Prostate gland (tissue), 2 donors: ENCODE results near the gene SLC25A11.

Experiments used
- POLR2A ChIP-seq: fragments of 450-650 bp; IDR thresholded peaks from one replicate; pipeline ENCODE4 v1.6.1; 2016; ENCODE audit warnings: antibody characterized with exemption, mild to moderate bottlenecking
- POLR2AphosphoS5 ChIP-seq: sonication (generic); formaldehyde crosslinking; IDR thresholded peaks from one replicate; pipeline ENCODE4 v1.6.1; 2017; ENCODE audit warnings: antibody characterized with exemption
- TF ChIP-seq, protein P1 (sequence below), 4 experiments: fragments of 200-600 bp in 2 of 4; fragments of 450-650 bp in 2 of 4; sonication (generic) in 2 of 4; IDR thresholded peaks; 1 replicate in 3 of 4; 2 replicates in 1 of 4; pipeline ENCODE4 v1.5.1; 2016 to 2019; ENCODE audit warnings: antibody characterized with exemption in 4 of 4, mild to moderate bottlenecking in 2 of 4, moderate library complexity in 2 of 4

DNA sequence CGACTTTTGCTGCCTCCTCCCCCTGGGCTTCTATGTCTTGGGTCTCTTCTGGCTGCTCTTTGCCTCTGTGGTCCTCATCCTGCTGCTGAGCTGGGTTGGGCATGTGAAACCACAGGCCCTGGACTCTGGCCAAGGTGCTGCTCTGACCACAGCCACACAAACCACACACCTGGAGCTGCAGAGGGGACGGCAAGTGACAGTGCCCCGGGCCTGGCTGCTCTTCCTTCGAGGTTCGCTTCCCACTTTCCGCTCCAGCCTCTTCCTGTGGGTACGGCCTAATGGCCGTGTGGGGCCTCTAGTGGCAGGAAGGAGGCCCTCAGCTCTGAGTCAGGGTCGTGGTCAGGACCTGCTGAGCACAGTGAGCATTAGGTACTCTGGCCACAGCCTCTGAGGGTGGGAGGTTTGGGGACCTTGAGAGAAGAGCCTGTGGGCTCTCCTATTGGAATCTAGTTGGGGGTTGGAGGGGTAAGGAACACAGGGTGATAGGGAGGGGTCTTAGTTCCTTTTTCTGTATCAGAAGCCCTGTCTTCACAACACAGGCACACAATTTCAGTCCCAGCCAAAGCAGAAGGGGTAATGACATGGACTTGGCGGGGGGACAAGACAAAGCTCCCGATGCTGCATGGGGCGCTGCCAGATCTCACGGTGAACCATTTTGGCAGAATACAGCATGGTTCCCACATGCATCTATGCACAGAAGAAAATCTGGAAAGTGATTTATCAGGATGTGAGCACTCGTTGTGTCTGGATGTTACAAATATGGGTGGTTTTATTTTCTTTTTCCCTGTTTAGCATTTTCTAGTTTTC is 5.5 kb downstream of the SLC25A11 start:
- TF ChIP-seq POLR2AphosphoS5 (no peak), POLR2A (no peak)
- TF ChIP-seq, protein P1, sequence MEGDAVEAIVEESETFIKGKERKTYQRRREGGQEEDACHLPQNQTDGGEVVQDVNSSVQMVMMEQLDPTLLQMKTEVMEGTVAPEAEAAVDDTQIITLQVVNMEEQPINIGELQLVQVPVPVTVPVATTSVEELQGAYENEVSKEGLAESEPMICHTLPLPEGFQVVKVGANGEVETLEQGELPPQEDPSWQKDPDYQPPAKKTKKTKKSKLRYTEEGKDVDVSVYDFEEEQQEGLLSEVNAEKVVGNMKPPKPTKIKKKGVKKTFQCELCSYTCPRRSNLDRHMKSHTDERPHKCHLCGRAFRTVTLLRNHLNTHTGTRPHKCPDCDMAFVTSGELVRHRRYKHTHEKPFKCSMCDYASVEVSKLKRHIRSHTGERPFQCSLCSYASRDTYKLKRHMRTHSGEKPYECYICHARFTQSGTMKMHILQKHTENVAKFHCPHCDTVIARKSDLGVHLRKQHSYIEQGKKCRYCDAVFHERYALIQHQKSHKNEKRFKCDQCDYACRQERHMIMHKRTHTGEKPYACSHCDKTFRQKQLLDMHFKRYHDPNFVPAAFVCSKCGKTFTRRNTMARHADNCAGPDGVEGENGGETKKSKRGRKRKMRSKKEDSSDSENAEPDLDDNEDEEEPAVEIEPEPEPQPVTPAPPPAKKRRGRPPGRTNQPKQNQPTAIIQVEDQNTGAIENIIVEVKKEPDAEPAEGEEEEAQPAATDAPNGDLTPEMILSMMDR (IDR thresholded peaks at IDR 0.05), result peak in 1 of 4 experiments; percentile 34
